Mucosa of descending colon (tissue), 3 donors: ENCODE results near the gene SF3A2. TPM values are rescaled to one million over a fixed set of nuclear protein-coding genes. Genes with fewer than 3 reads are reported as not detected.

Experiments used
- ATAC-seq: fragments of 200-7000 bp; cut with Tn5 transposase; one replicate; pipeline ENCODE4 v1.9.1; 2020; ENCODE audit warnings: mild to moderate bottlenecking, moderate library complexity
- DNase-seq, 3 donors: peaks; one replicate each; pipeline ENCODE4 v3.0.0-alpha.2; 2020
- H3K36me3 ChIP-seq: fragments of 200-600 bp; one replicate; pipeline ENCODE4 v1.8.0; 2021; ENCODE audit warnings: low read depth, mild to moderate bottlenecking
- H3K4me1 ChIP-seq: fragments of 200-600 bp; one replicate; pipeline ENCODE4 v1.8.0; 2021; ENCODE audit warnings: low read depth, mild to moderate bottlenecking
- H3K4me3 ChIP-seq: fragments of 200-600 bp; one replicate; pipeline ENCODE4 v1.8.0; 2021; ENCODE audit warnings: mild to moderate bottlenecking
- H3K9me3 ChIP-seq: fragments of 200-600 bp; one replicate; pipeline ENCODE4 v1.8.0; 2021; ENCODE audit warnings: mild to moderate bottlenecking
- intact Hi-C, 2 donors: fragments of 100-400 bp; cut with DNase I in 1 of 2; cut with micrococcal nuclease in 1 of 2; formaldehyde crosslinking; loops; one replicate each; pipeline versions ENCODE4 v1.11.0 to v1.11.1; 2022; cut with DNase I, micrococcal nuclease
- total RNA-seq, 3 donors: library from RNA; stranded (reverse); fragmentation: NEBNext Ultra II Directional in 2 of 3; extraction: Animal tissue kit (Norgen Biotek cat#: 25700) in 2 of 3; gene quantifications; one replicate each; pipeline versions ENCODE4 v1.2.1 to v1.2.4, GENCODE V29; 2021 to 2023
- TF ChIP-seq, protein P1 (sequence below): fragments of 200-600 bp; IDR thresholded peaks from one replicate; pipeline ENCODE4 v1.8.0; 2022; ENCODE audit warnings: antibody characterized with exemption, mild to moderate bottlenecking
- donor health status: DM: no; HTN: no; CAD: no; lungs with moderate emphysema.
- donor health status: DM: no; HTN: no; CAD: no.
- donor health status: DM: no; HTN: yes; CAD: no.

The SF3A2 gene
- total RNA-seq, 3 donors from 2014 or later = 60.6 to 81.2 (median 68.2) TPM

DNA sequence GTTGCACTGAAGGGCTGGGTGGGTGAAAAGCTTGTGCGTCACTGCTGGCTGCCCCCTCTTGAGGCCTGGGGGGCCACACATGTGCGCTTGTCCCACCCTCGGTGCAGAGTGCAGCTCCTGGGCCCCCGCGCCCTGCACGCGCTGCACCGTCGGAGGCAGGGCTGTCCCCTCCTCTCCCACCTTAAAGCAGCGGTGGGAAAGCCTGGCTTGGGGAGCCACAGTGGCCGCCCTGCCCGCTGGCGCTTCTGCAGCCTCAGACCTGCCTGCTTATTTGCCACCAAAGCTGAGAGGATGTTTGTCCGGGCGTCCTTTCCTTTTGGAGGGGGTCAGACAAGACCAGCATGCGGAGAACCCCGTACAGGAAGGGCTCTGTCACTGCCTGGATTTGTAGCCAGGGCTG, 27.2 kb upstream of the SF3A2 start:
- Histone ChIP-seq H3K4me1 (peaks cover 20% of the 10 kb centered on the region), H3K36me3 (peaks cover 10% of the 10 kb centered on the region), H3K4me3 (no peak overlapping the region), H3K9me3 (no peaks in the 10 kb centered on the region)
- intact Hi-C loops = no loop called here
- TF ChIP-seq, protein P1, sequence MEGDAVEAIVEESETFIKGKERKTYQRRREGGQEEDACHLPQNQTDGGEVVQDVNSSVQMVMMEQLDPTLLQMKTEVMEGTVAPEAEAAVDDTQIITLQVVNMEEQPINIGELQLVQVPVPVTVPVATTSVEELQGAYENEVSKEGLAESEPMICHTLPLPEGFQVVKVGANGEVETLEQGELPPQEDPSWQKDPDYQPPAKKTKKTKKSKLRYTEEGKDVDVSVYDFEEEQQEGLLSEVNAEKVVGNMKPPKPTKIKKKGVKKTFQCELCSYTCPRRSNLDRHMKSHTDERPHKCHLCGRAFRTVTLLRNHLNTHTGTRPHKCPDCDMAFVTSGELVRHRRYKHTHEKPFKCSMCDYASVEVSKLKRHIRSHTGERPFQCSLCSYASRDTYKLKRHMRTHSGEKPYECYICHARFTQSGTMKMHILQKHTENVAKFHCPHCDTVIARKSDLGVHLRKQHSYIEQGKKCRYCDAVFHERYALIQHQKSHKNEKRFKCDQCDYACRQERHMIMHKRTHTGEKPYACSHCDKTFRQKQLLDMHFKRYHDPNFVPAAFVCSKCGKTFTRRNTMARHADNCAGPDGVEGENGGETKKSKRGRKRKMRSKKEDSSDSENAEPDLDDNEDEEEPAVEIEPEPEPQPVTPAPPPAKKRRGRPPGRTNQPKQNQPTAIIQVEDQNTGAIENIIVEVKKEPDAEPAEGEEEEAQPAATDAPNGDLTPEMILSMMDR = no peak
- no peak for DNase-seq
- no peak for ATAC-seq

DNA sequence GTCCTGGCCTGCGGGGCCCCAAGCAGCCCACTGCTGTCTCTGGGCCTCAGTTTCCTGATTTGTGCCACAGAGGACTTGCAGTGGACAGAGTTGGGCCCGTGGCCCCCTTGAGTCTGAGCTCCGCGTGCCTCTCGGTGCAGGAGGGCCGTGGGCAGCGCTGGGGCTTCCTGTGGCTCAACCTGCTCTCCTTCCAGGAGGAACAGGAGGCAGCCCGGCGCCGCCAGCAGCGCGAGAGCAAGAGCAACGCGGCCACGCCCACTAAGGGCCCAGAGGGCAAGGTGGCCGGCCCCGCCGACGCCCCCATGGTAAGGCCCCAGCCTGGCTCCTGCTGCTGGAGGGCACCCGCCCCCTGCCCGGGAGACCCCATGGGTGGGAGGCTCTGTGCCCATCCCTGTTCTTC, 26.4 kb upstream of the SF3A2 start:
- ATAC-seq = no peak
- TF ChIP-seq, protein P1 = no peak
- Histone ChIP-seq H3K36me3 (peaks cover 15% of the 10 kb centered on the region), H3K9me3 (no peaks in the 10 kb centered on the region), H3K4me1 (peaks cover 20% of the 10 kb centered on the region), H3K4me3 (no peak overlapping the region)
- intact Hi-C loops = no loop called here
- peak in 1 of 3 donors; percentile 6 for DNase-seq

DNA sequence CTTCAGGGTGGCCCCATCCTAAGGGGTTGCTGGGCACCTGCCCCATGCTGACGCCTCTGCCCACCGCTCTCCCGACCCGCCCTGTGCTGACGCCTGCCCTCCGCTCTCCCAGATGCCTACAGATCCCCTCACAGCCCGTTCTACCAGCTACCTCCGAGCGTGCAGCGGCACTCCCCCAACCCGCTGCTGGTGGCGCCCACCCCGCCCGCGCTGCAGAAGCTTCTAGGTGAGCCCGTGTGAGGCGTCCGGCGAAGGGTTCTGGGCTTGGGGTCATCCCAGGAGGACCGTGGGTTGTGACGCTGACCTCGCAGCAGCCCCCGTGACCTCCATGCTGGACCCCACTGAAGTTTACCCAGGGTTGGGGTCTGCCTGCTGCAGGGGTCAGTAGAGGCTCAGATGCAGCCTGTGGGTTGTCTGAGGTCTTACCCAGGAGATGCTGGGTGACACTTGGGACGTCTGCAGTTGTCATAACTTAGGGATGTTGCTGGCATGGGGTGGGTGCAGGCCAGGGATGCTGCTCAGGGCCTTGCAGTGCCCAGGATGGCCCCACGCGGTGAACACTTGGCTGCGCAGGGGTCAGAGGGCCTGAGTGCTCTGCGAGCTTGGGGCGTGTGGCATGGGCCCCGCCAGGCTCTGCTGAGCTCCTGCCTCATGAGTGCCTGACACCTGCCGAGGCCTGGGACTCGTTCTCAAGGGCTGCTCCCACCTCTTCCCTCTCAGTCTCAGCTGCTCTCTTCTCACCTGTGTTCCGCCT, 25.5 kb upstream of the SF3A2 start:
- DNase-seq = no peak
- ATAC-seq = no peak
- no peaks in the 10 kb centered on the region for H3K9me3 ChIP-seq
- peaks cover 17% of the 10 kb centered on the region for H3K36me3 ChIP-seq
- H3K4me3 ChIP-seq = no peak overlapping the region
- TF ChIP-seq, protein P1 = no peak
- intact Hi-C loops = no loop called here
- H3K4me1 ChIP-seq = peaks cover 20% of the 10 kb centered on the region

DNA sequence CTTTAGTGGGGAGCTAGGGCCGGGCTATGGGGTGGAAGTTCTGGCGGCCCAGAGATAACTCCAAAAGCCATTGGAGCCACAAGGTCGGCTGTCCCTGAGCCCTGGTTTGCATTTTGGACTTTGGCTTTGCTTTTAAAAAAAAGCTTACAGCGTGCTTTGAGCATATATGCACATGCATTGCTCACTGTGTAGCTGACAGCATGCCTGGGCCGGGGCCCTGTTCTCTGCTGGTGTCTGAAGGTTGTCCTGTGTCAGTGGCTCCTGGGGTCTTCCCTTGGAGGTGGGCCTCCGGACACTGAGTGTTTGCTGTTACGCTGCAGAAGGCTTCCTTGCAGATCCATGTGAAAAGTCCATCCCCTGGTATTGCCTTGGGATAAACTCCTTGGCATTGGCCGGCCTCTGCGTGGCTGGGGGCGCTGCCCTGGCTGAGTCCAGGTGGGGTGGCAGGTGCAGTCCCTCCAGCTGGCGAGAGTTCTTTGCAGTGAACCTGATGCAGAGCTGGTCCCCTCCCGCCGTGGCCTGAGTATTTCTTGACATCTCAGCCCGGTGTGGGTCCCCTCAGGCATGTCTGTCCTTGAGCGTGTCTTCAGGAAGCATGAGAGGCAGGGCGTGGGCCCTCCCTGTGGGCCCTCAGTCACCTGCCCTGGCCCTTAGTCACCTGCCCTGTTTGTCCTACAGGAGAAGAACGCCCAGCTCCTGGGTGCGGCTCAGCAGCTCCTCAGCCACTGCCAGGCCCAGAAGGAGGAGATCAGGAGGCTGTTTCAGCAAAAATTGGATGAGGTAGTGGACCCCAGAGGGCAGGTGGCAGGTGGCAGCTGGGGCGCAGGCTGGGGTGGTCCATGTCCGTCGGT, 23.5 kb upstream of the SF3A2 start:
- TF ChIP-seq, protein P1 = no peak
- ATAC-seq = peak; percentile 95
- DNase-seq = peak; percentile 86 to 89 (median 87)
- H3K36me3 ChIP-seq = peaks cover 24% of the 10 kb centered on the region
- H3K4me1 ChIP-seq = peaks cover 20% of the 10 kb centered on the region
- intact Hi-C loops = no loop called here
- H3K4me3 ChIP-seq = no peak overlapping the region
- no peaks in the 10 kb centered on the region for H3K9me3 ChIP-seq

DNA sequence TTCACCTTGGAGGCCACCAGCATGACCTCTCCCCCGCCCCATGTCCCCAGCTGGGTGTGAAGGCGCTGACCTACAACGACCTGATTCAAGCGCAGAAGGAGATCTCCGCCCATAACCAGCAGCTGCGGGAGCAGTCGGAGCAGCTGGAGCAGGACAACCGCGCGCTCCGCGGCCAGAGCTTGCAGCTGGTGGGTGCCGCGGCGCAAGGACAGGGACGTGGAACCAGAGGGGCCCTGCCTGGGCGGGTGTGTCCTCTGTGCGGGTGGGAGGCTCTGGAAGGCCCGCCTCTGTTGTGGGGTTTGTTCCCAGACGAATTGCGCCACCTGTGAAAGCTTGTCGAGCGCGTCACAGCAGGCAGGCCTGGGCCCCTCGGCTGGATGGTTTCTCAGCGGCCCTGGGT, 22.8 kb upstream of the SF3A2 start:
- Histone ChIP-seq H3K4me1 (peaks cover 20% of the 10 kb centered on the region), H3K36me3 (peaks cover 24% of the 10 kb centered on the region), H3K4me3 (no peak overlapping the region), H3K9me3 (no peaks in the 10 kb centered on the region)
- ATAC-seq = peak; percentile 30
- intact Hi-C loops = no loop called here
- TF ChIP-seq, protein P1 = no peak
- DNase-seq = peak in 1 of 3 donors; percentile 21
